Activated CD8-positive, alpha-beta T cell treated with anti-CD3 and anti-CD28 coated beads for 36 hours (primary cell): ENCODE measurements around the gene C1orf226. TPM values are rescaled to one million over a fixed set of nuclear protein-coding genes. Genes with fewer than 3 reads are reported as not detected.
"Not testable (repeated sequence)": the region's sequence is repeated elsewhere in the genome, so short reads cannot be mapped to it uniquely, and the experiment has no call there.

Experiments
- ATAC-seq: fragments of 200-7000 bp; cut with Tn5 transposase; one replicate; pipeline ENCODE4 v1.10.0; 2021; ENCODE audit warnings: mild to moderate bottlenecking, moderate library complexity
- CTCF ChIA-PET: fragments of 350-600 bp; sonication (Branson Sonifier 250); formaldehyde crosslinking; loops from one replicate; lab custom pipeline; 2021; ENCODE audit warnings: antibody characterized with exemption; lab: Charles Lee
- POLR2A ChIA-PET: fragments of 350-600 bp; sonication (Branson Sonifier 250); formaldehyde crosslinking; loops from one replicate; lab custom pipeline; 2021; ENCODE audit warnings: antibody characterized with exemption; lab: Charles Lee
- DNase-seq: peaks from one replicate; pipeline ENCODE4 v3.0.0-alpha.2; 2020
- H3K27ac Mint-ChIP-seq: one replicate; pipeline ENCODE4 v1.8.0; 2021; ENCODE audit warnings: mild to moderate bottlenecking, mixed read lengths
- H3K27me3 Mint-ChIP-seq: one replicate; pipeline ENCODE4 v1.8.0; 2021; ENCODE audit warnings: mixed read lengths
- H3K36me3 Mint-ChIP-seq: one replicate; pipeline ENCODE4 v1.8.0; 2021; ENCODE audit warnings: low read depth, mixed read lengths
- H3K4me1 Mint-ChIP-seq: one replicate; pipeline ENCODE4 v1.8.0; 2021; ENCODE audit warnings: low read depth, mixed read lengths
- H3K4me3 Mint-ChIP-seq: one replicate; pipeline ENCODE4 v1.8.0; 2021; ENCODE audit warnings: mild to moderate bottlenecking, moderate library complexity, mixed read lengths
- H3K9me3 Mint-ChIP-seq: one replicate; pipeline ENCODE4 v1.8.0; 2021; ENCODE audit warnings: mixed read lengths
- intact Hi-C: fragments of 100-400 bp; cut with micrococcal nuclease; formaldehyde crosslinking; loops from one replicate; pipeline ENCODE4 v1.10.0; 2022
- total RNA-seq, 2 experiments: library from RNA; stranded (reverse); gene quantifications; one replicate each; pipeline ENCODE4 v1.2.3, GENCODE V29; 2021
- TF ChIP-seq, protein P1 (sequence below): fragments of 200-600 bp; IDR thresholded peaks from one replicate; pipeline ENCODE4 v1.8.0; 2022; ENCODE audit warnings: antibody characterized with exemption, mild to moderate bottlenecking

The C1orf226 gene
- total RNA-seq, 2 experiments from 2014 or later: 0.07 to 0.20 TPM

GRCh38 chr1:162412002-162412401 is 30.5 kb downstream of the C1orf226 start, which contains the start of gene SH2D1B:
SH2D1B (minus strand) TSS chr1:162412136; CDS start chr1:162412016, 120 bp downstream.
- ATAC-seq: no peak
- no peak within 1 kb of the TSS for H3K27ac Mint-ChIP-seq
- H3K9me3 Mint-ChIP-seq: no peaks in the 10 kb centered on the region
- no peaks in the 10 kb centered on the region for H3K36me3 Mint-ChIP-seq
- CTCF ChIA-PET: no interaction called here
- no peak within 1 kb of the TSS for H3K4me3 Mint-ChIP-seq
- no peak for DNase-seq
- intact Hi-C loops: no loop called here
- TF ChIP-seq, protein P1, sequence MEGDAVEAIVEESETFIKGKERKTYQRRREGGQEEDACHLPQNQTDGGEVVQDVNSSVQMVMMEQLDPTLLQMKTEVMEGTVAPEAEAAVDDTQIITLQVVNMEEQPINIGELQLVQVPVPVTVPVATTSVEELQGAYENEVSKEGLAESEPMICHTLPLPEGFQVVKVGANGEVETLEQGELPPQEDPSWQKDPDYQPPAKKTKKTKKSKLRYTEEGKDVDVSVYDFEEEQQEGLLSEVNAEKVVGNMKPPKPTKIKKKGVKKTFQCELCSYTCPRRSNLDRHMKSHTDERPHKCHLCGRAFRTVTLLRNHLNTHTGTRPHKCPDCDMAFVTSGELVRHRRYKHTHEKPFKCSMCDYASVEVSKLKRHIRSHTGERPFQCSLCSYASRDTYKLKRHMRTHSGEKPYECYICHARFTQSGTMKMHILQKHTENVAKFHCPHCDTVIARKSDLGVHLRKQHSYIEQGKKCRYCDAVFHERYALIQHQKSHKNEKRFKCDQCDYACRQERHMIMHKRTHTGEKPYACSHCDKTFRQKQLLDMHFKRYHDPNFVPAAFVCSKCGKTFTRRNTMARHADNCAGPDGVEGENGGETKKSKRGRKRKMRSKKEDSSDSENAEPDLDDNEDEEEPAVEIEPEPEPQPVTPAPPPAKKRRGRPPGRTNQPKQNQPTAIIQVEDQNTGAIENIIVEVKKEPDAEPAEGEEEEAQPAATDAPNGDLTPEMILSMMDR: no peak
- POLR2A ChIA-PET: no interaction called here
- peaks cover 19% of the 10 kb centered on the region for H3K27me3 Mint-ChIP-seq
- no peaks in the 10 kb centered on the region for H3K4me1 Mint-ChIP-seq

DNA sequence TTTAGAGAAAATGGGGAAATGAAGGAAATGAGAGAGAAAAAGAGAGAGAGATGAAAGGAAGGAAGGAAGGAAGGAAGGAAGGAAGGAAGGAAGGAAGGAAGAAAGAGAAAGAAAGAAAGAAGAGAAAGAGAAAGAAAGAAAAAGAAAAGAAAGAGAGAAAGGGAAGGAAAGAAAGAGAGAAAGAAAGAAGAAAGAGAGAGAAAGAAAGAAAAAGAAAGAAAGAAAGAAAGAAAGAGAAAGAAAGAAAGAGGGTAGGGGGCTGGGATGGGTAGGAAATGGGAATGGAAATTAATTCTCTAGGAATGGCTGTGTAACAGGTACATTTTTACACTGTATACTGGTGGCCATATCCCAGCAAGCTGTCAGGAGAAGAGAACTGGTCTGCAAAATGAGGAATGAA is 34.7 kb downstream of the C1orf226 start:
- no peak overlapping the region for H3K4me3 Mint-ChIP-seq
- H3K27ac Mint-ChIP-seq: no peak overlapping the region
- intact Hi-C loops: no loop called here
- no peaks in the 10 kb centered on the region for H3K4me1 Mint-ChIP-seq
- DNase-seq (no peak), ATAC-seq (no peak)
- no peaks in the 10 kb centered on the region for H3K9me3 Mint-ChIP-seq
- ChIA-PET POLR2A (no interaction called here), CTCF (no interaction called here)
- H3K27me3 Mint-ChIP-seq: peaks cover 21% of the 10 kb centered on the region
- TF ChIP-seq, protein P1: no peak
- no peaks in the 10 kb centered on the region for H3K36me3 Mint-ChIP-seq

- ATAC-seq (no peak), DNase-seq (no peak)
- H3K4me1 Mint-ChIP-seq: no peaks in the 10 kb centered on the region
- H3K27ac Mint-ChIP-seq: no peak overlapping the region
- H3K36me3 Mint-ChIP-seq: no peaks in the 10 kb centered on the region
- H3K27me3 Mint-ChIP-seq: peaks cover 22% of the 10 kb centered on the region
- H3K4me3 Mint-ChIP-seq: no peak overlapping the region
- ChIA-PET CTCF (no interaction called here), POLR2A (no interaction called here)
- intact Hi-C loops: no loop called here
- TF ChIP-seq, protein P1: no peak
- H3K9me3 Mint-ChIP-seq: no peaks in the 10 kb centered on the region
These were observed 35.4 kb downstream of the C1orf226 start for GRCh38 chr1:162416909-162417308.

DNA sequence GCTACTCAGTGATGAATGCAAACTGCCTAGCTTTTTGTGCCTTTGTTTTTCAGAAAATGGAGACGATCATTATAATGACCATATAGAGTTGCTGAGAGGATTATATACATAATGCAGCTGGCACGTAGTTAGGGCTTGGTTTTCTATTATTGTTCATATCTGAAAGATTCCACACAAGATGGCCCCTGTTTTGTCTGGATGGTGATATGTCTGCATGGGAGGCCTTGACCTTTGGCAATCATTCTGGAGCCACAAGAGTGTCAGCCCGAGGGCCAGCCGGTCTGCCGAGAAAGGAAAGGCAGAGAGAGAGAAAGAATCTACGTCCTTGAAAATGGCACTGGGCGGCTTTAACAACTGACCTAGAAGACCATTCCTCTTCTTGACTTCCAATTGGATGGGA is 36.1 kb downstream of the C1orf226 start:
- ChIA-PET POLR2A (interaction anchor here (1.0 kb wide), 1 partner anchor 30 kb away, joined by 3 read pairs; no protein-coding TSS in a partner anchor), CTCF (no interaction called here)
- intact Hi-C loops: no loop called here
- Mint-ChIP-seq H3K36me3 (no peaks in the 10 kb centered on the region), H3K9me3 (no peaks in the 10 kb centered on the region), H3K27me3 (peaks cover 20% of the 10 kb centered on the region), H3K27ac (no peak overlapping the region), H3K4me3 (no peak overlapping the region), H3K4me1 (no peaks in the 10 kb centered on the region)
- TF ChIP-seq, protein P1: no peak
- ATAC-seq: no peak
- no peak for DNase-seq

- DNase-seq, H3K4me3 Mint-ChIP-seq, CTCF ChIA-PET, H3K27ac Mint-ChIP-seq, H3K9me3 Mint-ChIP-seq, intact Hi-C loops, ATAC-seq, H3K36me3 Mint-ChIP-seq, H3K4me1 Mint-ChIP-seq: not testable (repeated sequence)
- POLR2A ChIA-PET: interaction anchor here (1.0 kb wide), 1 partner anchor 31 kb away, joined by 3 read pairs; no protein-coding TSS in a partner anchor
- H3K27me3 Mint-ChIP-seq: peaks cover 20% of the 10 kb centered on the region
These were observed 37.1 kb downstream of the C1orf226 start for GRCh38 chr1:162418584-162418983.

DNA sequence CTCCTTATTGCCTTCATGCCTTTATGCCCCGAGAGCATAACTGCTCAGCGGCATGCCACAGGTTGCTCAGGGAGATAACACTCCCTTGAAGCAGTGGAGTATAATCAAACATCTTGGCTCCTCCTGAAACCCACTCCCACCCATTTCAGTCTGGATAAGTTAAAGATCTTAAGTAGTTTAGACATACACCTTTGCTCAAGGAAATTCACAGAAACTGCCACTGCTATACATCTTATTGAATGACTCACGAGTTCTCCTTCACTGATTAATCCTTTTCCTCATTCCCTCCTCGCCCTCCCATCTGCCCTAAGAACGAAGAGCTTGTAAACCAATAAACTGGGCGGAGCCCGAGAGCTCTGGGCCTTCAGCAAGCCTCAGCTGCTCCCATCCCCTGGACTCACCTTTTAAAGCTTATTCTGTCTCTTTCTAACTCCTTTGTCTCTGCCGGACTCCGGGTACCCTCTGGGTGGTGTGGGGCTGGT is 38.0 kb downstream of the C1orf226 start:
- POLR2A ChIA-PET, H3K36me3 Mint-ChIP-seq, H3K4me1 Mint-ChIP-seq, H3K4me3 Mint-ChIP-seq, H3K9me3 Mint-ChIP-seq, H3K27ac Mint-ChIP-seq, DNase-seq, intact Hi-C loops, CTCF ChIA-PET, ATAC-seq: not testable (repeated sequence)
- H3K27me3 Mint-ChIP-seq: peaks cover 24% of the 10 kb centered on the region
